Activated CD4-positive, alpha-beta T cell treated with anti-CD3 and anti-CD28 coated beads for 24 hours (primary cell): ENCODE measurements around the gene CAMSAP1.

ENCODE experiments used
- DNase-seq, 2 donors: peaks; one replicate each; pipeline ENCODE4 v3.0.0-alpha.2; 2020; ENCODE audit warnings: low read depth in 2 of 2

The CAMSAP1 gene

GRCh38 chr9:135835131-135835530 lies 72.2 kb downstream of the CAMSAP1 start:
- no peak for DNase-seq

GRCh38 chr9:135833864-135834263 lies 73.5 kb downstream of the CAMSAP1 start:
- no peak for DNase-seq

- no peak for DNase-seq
Measured at GRCh38 chr9:135830496-135830895, 76.8 kb downstream of the CAMSAP1 start.

- no peak for DNase-seq
Measured at GRCh38 chr9:135828656-135829055, 78.7 kb downstream of the CAMSAP1 start.

GRCh38 chr9:135827866-135828580 lies 79.3 kb downstream of the CAMSAP1 start:
- DNase-seq: no peak

- no peak for DNase-seq
Measured at GRCh38 chr9:135827301-135827700, 80.0 kb downstream of the CAMSAP1 start.

- no peak for DNase-seq
Measured at GRCh38 chr9:135826188-135826545, 81.2 kb downstream of the CAMSAP1 start.

- no peak for DNase-seq
Measured at GRCh38 chr9:135825435-135826187, 81.7 kb downstream of the CAMSAP1 start.

- DNase-seq: no peak
Measured at GRCh38 chr9:135823036-135823435, 84.3 kb downstream of the CAMSAP1 start.

GRCh38 chr9:135822374-135822755 lies 85.0 kb downstream of the CAMSAP1 start:
- DNase-seq: no peak

GRCh38 chr9:135821733-135822373 lies 85.5 kb downstream of the CAMSAP1 start:
- no peak for DNase-seq

GRCh38 chr9:135821116-135821515 lies 86.2 kb downstream of the CAMSAP1 start:
- no peak for DNase-seq

GRCh38 chr9:135820661-135821060 lies 86.7 kb downstream of the CAMSAP1 start:
- no peak for DNase-seq

- no peak for DNase-seq
Measured at GRCh38 chr9:135819905-135820304, 87.4 kb downstream of the CAMSAP1 start.

GRCh38 chr9:135818718-135819475 lies 88.4 kb downstream of the CAMSAP1 start:
- DNase-seq: no peak

- no peak for DNase-seq
Measured at GRCh38 chr9:135817951-135818717, 89.2 kb downstream of the CAMSAP1 start.

- DNase-seq: no peak
Measured at GRCh38 chr9:135816651-135816970, 90.7 kb downstream of the CAMSAP1 start.

GRCh38 chr9:135815830-135816650 lies 91.3 kb downstream of the CAMSAP1 start:
- no peak for DNase-seq

- DNase-seq: no peak
Measured at GRCh38 chr9:135815413-135815812, 91.9 kb downstream of the CAMSAP1 start.

- DNase-seq: no peak
Measured at GRCh38 chr9:135814421-135815095, 92.8 kb downstream of the CAMSAP1 start.
